Activated B cell treated with CpG ODN at 0.5 μM for 24 hours (primary cell): ENCODE measurements around the gene TICRR. TPM values are rescaled to one million over a fixed set of nuclear protein-coding genes. Genes with fewer than 3 reads are reported as not detected.

Source experiments
- ATAC-seq: fragments of 200-7000 bp; cut with Tn5 transposase; one replicate; pipeline ENCODE4 v1.10.0; 2021; ENCODE audit warnings: low read depth, mild to moderate bottlenecking, moderate library complexity
- CTCF ChIA-PET: fragments of 350-600 bp; sonication (Branson Sonifier 250); formaldehyde crosslinking; loops from one replicate; lab custom pipeline; 2021; ENCODE audit warnings: antibody characterized with exemption; lab: Charles Lee
- POLR2A ChIA-PET: fragments of 350-600 bp; sonication (Branson Sonifier 250); formaldehyde crosslinking; loops from one replicate; lab custom pipeline; 2021; ENCODE audit warnings: antibody characterized with exemption; lab: Charles Lee
- DNase-seq: peaks from one replicate; pipeline ENCODE4 v3.0.0; 2022
- H3K27ac Mint-ChIP-seq: one replicate; pipeline ENCODE4 v1.8.0; 2020; ENCODE audit warnings: mixed read lengths
- H3K27me3 Mint-ChIP-seq: one replicate; pipeline ENCODE4 v1.8.0; 2021; ENCODE audit warnings: mixed read lengths
- H3K36me3 Mint-ChIP-seq: one replicate; pipeline ENCODE4 v1.8.0; 2021; ENCODE audit warnings: low read depth, mixed read lengths
- H3K4me1 Mint-ChIP-seq: one replicate; pipeline ENCODE4 v1.8.0; 2021; ENCODE audit warnings: mixed read lengths
- H3K4me3 Mint-ChIP-seq: one replicate; pipeline ENCODE4 v1.8.0; 2020; ENCODE audit warnings: mild to moderate bottlenecking, mixed read lengths
- H3K9me3 Mint-ChIP-seq: one replicate; pipeline ENCODE4 v1.8.0; 2020; ENCODE audit warnings: mixed read lengths
- CTCF ChIP-seq: fragments of 200-600 bp; IDR thresholded peaks from one replicate; pipeline ENCODE4 v1.8.0; 2022; ENCODE audit warnings: antibody characterized with exemption, mild to moderate bottlenecking
- intact Hi-C: fragments of 100-400 bp; cut with micrococcal nuclease; formaldehyde crosslinking; loops from one replicate; pipeline ENCODE4 v1.15.1; 2024
- total RNA-seq: library from RNA; stranded (reverse); gene quantifications from 2 replicates; pipeline ENCODE4 v1.2.3, GENCODE V29; 2022

TICRR gene
- total RNA-seq, 1 donor from 2014 or later, result 0.69 TPM

- no peaks in the 10 kb centered on the region for H3K36me3 Mint-ChIP-seq
- no peak for DNase-seq
- POLR2A ChIA-PET, result no interaction called here
- no peaks in the 10 kb centered on the region for H3K4me1 Mint-ChIP-seq
- H3K27me3 Mint-ChIP-seq, result no peaks in the 10 kb centered on the region
- TF ChIP-seq CTCF, result no peak
- no peak overlapping the region for H3K27ac Mint-ChIP-seq
- no peaks in the 10 kb centered on the region for H3K9me3 Mint-ChIP-seq
- CTCF ChIA-PET, result no interaction called here
- intact Hi-C loops, result no loop called here
- no peak overlapping the region for H3K4me3 Mint-ChIP-seq
- ATAC-seq, result no peak
These were observed 57.5 kb downstream of the TICRR start for GRCh38 chr15:89632563-89633430.

GRCh38 chr15:89633585-89633984 lies 58.3 kb downstream of the TICRR start:
- Mint-ChIP-seq H3K9me3 (no peaks in the 10 kb centered on the region), H3K4me3 (no peak overlapping the region), H3K27me3 (no peaks in the 10 kb centered on the region), H3K36me3 (no peaks in the 10 kb centered on the region), H3K27ac (no peak overlapping the region), H3K4me1 (no peaks in the 10 kb centered on the region)
- CTCF ChIA-PET, result no interaction called here
- intact Hi-C loops, result no loop called here
- no peak for TF ChIP-seq CTCF
- ATAC-seq (no peak), DNase-seq (no peak)
- POLR2A ChIA-PET, result no interaction called here

GRCh38 chr15:89640245-89640644 lies 65.0 kb downstream of the TICRR start:
- no peak overlapping the region for H3K27ac Mint-ChIP-seq
- H3K27me3 Mint-ChIP-seq, result no peaks in the 10 kb centered on the region
- TF ChIP-seq CTCF, result no peak
- no peaks in the 10 kb centered on the region for H3K9me3 Mint-ChIP-seq
- no peak for ATAC-seq
- H3K36me3 Mint-ChIP-seq, result no peaks in the 10 kb centered on the region
- CTCF ChIA-PET, result no interaction called here
- intact Hi-C loops, result no loop called here
- DNase-seq, result no peak
- no peaks in the 10 kb centered on the region for H3K4me1 Mint-ChIP-seq
- H3K4me3 Mint-ChIP-seq, result no peak overlapping the region
- POLR2A ChIA-PET, result no interaction called here

- Mint-ChIP-seq H3K4me3 (no peak overlapping the region), H3K9me3 (no peaks in the 10 kb centered on the region), H3K27ac (no peak overlapping the region), H3K4me1 (no peaks in the 10 kb centered on the region), H3K36me3 (no peaks in the 10 kb centered on the region), H3K27me3 (no peaks in the 10 kb centered on the region)
- intact Hi-C loops, result no loop called here
- CTCF ChIA-PET, result no interaction called here
- TF ChIP-seq CTCF, result no peak
- POLR2A ChIA-PET, result no interaction called here
- ATAC-seq, result no peak
- no peak for DNase-seq
These were observed 65.8 kb downstream of the TICRR start for GRCh38 chr15:89641053-89641452.

GRCh38 chr15:89642106-89642505 lies 66.8 kb downstream of the TICRR start:
- POLR2A ChIA-PET, result no interaction called here
- no peaks in the 10 kb centered on the region for H3K36me3 Mint-ChIP-seq
- H3K4me3 Mint-ChIP-seq, result no peak overlapping the region

More at GRCh38 chr15:89642106-89642505, 66.8 kb downstream of the TICRR start:
- TF ChIP-seq CTCF, result no peak
- no peak for DNase-seq
- no peaks in the 10 kb centered on the region for H3K4me1 Mint-ChIP-seq
- H3K27me3 Mint-ChIP-seq, result peaks cover 3% of the 10 kb centered on the region
- intact Hi-C loops, result no loop called here
- CTCF ChIA-PET, result no interaction called here
- ATAC-seq, result no peak
- no peaks in the 10 kb centered on the region for H3K9me3 Mint-ChIP-seq
- H3K27ac Mint-ChIP-seq, result no peak overlapping the region
